ENCODE data around the gene ZDHHC17.
A peak's percentile ranks its signal among the peaks of the same experiment; 100 is the strongest.
"Not testable (repeated sequence)": the region's sequence is repeated elsewhere in the genome, so short reads cannot be mapped to it uniquely, and the experiment has no call there.

ZDHHC17 gene

GRCh38 chr12:76766161-76766560 is 2.2 kb downstream of the ZDHHC17 start:
- DNase-seq, result no peak

GRCh38 chr12:76768576-76768975 is 4.7 kb downstream of the ZDHHC17 start:
- DNase-seq, result peak; percentile 6

DNA sequence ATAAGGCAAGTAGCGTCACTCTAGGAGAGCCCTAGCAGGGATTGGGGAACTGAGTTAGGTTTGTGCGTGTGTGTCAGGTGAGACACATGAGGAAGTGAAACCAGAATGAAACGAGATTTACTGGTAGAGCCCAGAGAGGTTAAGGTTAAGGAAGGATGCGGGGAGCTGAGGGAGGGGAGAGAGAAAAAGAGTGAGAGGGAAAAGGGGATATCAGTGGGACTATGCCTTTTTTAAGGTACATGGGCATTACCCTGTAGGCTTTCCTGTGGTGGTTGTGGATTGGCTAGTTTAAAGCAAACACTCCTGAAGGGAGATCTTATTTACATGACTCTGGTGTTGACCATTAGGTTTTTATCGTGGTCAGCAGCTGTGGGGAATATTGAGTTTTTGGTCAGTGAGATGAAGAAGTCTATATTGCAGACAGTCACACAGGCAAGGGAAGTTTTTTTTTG is 13.9 kb downstream of the ZDHHC17 start:
- no peak for DNase-seq

- no peak for DNase-seq
These were observed 14.4 kb downstream of the ZDHHC17 start for GRCh38 chr12:76778364-76778763.

- not testable (repeated sequence) for DNase-seq
These were observed 15.4 kb downstream of the ZDHHC17 start for GRCh38 chr12:76779310-76779709.

DNA sequence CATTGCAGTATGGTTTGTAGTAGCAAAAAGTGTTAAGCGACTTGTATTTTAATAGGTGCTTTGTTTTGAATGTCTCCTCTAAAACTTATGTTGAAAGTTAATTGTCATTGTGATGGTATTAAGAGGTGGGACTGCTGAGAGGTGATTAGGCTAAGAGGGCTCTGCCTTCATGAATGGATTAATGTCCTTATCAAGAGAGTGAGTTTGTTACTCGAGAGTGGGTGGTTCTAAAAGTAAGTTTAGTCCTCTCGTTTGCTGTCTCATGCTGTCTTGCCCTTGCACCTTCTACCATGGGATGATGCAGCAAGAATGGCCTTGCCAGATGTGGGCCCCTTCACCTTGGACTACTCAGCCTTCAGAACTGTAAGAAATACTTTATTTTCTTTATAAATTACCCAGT is 17.4 kb downstream of the ZDHHC17 start:
- no peak for DNase-seq

- no peak for DNase-seq
These were observed 18.6 kb downstream of the ZDHHC17 start for GRCh38 chr12:76782526-76782925.

DNA sequence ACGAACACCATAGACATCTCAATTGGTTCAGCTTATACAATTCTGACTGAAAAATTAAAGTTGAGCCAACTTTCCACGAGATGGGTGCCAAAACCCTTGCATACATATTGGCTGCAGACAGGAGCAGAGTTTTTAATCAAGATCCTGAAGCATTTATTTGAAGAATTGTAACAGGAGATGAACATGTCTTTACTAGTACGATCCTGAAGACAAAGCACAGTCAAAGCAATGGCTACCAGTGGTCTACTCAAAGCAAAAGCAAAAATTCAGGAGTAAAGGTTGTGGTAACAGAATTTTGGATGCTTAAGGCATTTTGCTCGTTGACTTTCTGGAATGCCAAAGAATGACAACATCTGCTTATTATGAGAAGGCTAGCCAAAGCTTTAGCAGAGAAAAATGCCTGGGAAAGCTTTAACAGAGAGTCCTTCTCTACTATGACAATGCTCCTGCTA is 20.7 kb downstream of the ZDHHC17 start:
- DNase-seq, result no peak

DNA sequence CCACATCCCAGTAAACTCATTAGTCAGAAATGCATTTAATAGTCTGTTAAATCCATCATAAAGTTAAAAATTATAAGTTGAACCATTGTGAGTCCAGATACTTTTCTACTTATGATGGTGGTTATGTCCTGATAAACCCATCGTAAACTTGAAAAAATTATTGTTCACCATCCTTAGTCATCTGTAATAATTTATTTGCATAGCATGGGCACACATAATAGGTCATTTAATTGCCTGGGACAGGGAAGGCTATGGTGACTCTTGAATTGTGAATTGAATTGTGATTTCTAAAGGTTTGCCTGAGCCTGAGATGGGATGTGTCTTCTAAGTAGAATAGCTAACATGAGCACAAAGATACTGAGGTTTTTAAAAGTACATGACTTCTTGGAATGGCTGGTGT is 21.5 kb downstream of the ZDHHC17 start:
- DNase-seq, result no peak

DNA sequence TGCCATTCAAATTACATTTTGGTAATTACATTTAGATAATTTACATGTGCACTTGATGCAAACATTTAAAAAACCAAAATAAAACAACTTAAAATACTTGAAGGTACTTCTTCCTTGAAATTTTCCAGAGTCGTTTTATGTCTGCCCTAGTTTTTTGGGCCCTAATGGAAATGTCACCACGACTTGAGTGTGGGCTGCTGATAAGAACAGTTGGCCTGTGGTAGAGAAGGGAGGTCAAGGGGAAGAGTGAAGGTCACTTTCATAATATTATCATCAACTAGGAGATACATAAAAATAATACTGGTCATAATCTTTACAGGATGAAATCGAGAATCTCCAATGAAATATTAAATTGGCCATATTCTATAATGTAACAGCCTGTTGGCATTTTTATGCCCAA is 23.1 kb downstream of the ZDHHC17 start:
- DNase-seq, result no peak

DNA sequence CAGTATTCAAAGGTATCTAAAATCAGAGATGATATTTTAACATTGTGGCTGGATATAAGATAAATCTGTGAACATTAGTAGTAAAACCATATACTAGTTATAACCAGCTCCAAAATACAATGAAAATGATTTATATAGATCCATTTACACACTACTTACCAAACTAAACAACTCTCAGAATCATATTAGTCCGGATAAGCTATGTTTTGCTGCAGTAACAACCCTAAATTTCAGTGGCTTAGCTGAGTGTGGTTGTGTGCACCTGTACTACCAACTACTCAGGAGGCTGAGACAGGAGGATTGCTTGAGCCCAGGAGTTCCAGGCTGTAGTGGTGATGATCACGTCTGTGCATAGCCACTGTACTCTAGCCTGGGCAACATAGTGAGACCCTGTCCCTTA is 23.8 kb downstream of the ZDHHC17 start:
- no peak for DNase-seq

DNA sequence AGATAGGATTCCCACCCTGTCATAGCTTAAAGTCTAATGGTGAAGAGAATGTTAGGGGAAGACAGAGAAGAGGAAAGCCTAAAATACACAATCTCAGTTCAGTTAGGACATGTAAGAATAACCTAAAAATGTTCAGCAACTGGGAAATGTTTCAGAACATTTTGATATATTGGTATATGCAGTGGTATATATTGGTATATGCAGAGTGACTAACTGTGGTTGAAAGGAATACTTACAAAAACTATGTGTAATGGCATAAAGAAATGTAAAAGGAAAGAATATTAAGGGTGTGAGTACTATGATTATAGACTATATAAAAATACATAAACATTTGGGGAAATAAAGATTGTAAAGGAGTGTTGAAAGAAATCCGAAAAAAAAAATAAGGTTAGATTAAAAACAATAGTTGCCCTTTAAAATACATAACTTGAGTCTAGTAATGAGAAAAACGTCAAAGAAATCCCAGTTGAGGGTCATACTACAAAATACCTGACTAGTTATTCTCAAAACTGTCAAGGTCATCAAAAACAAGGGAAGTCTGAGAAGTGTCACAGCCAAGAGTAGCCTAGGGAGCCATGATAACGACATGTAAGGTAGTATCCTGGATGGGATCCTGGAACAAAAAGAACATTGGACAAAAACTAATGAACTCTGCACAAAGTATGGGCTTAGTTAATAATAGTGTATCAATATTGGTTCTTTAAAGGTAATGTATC is 25.6 kb downstream of the ZDHHC17 start:
- no peak for DNase-seq

DNA sequence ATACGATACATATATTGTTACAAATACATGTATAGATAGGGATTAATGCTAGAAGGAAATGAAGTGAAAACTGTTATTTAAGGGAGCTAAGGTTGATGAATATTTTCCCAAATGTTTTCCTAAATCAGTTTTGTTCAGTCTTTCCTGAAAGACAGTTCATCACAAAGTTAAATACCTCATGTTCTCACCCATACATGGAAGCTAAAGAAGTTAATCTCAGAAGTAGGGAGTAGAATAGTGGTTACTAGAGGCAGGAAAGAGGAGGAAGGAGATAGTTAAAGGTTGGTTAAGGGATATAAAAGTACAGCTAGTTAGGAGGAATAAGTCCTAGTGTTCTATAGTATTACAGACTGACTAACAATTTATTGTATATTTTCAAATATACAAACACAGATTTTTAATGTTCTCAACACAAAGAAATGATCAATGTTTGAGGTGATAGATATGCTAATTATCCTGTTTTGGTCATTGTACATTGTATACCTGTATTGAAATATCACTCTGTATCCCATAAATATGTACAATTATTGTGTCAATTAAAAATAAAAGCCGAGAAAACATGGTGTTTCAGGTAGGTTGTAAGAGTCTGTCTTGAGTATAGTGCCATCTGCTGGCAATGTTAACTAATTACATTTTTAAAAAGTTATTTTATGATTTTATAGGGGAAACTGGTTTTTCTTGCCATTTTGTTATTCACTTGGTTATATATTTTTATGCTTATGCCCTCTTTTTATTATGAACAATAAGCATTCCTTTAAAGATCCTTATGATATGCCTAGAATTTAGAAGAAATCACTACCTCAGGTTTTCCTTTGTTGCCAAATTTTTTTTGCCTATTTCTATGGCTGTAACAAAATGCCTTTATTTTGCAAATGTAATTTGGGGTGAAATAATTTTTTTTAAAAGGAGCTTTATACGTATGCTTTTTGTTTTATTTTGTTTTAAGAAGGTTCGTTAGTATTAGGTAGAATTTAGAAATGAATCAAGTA is 26.9 kb downstream of the ZDHHC17 start:
- no peak for DNase-seq

DNA sequence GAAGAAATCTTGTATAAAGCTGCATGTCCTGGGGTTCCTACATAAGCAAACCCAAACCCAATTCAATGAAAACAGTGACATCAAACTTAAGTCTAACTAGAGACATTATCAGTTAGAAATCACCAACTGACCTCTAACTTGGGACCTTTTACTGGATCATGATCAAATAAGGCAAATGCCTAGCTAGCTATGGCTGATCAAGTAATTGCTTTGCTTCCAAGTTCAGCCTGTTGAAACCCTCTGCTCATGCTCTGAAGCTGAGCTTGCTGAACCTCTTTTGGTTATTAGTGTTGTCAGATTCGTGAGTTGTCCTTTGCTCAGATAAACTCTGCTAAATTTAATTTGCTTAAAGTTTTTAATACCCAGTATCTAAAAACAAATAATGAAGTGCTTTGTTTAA is 28.9 kb downstream of the ZDHHC17 start:
- DNase-seq, result no peak

DNA sequence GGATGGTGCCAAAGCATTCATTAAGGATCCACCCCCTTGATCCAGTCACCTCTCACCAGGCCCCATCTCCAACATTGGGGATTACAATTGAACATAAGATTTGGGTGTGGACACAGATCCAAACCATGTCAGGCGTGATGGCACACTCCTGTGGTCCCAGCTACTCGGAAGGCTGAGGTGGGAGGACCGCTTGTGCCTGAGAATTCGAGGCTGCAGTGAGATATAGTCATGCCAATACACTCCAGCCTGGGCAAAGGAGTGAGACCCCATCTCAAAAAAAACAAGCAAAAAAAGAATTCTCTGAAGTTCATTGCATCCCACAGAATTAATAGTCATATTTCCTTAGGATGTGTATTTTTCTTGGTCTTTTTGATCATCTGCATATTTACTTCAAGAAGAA is 34.9 kb downstream of the ZDHHC17 start:
- DNase-seq, result no peak

DNA sequence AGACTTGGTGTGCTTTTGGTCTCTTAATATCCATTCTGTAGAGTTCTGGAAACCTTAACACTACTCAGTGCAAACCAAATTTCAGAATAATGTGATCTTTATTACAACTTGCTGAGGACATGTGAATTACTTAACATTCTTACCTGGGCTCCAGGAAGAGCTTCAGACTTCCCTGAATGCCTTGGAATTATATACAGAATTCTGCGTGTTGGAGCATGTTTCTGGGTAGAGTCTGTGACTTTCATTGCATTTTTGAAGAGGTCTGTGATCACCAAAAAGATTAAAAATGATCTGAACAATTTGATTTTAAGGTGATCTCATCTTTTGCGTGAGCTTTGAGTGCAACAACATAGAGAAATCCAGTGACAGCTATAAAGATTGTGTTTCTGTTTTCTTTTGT is 35.4 kb downstream of the ZDHHC17 start:
- no peak for DNase-seq

DNA sequence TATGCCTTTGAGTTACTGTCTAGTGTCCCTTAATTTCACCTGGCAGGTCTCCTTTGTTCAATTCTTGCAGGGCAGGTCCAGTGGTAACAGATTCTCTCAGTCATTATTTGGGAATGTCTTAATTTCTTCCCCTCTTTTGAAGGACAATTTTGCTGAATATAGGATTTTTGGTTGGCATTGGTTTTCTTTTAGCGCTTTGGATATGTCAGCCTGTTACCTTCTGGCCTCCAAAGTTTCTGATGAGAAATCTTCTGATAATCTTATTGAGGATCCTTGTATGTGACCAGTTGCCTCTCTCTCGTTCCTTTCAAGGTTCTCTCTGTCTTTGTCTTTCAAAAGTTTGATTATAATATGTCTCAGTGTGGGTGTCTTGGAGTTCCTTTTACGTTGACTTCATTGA is 38.1 kb downstream of the ZDHHC17 start:
- no peak for DNase-seq

DNA sequence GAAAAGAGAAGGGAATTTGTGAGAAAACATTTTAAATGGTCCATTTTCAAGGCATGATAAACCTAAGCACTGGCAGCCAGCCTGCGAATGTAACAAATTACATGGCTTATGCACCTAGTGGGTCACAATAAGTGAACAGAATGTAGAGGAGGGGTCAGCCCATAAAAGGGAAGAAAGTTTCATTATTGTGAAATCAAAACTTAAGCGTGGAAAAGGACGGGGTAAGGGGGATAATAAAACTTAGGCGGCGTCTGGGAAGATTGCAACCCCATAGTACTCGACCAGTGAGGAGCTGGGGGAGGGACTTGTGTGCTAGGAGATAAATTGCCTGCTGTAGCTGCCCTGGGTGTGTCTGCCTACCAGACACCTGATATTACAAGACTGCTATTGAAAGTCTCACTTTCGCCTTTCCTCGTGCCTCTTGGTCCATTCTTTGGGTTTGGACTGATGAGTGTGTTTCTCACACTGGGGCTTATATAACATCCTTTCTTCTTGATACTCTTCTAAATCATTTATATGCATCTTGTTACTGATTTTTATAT is 40.6 kb downstream of the ZDHHC17 start:
- DNase-seq, result no peak

DNA sequence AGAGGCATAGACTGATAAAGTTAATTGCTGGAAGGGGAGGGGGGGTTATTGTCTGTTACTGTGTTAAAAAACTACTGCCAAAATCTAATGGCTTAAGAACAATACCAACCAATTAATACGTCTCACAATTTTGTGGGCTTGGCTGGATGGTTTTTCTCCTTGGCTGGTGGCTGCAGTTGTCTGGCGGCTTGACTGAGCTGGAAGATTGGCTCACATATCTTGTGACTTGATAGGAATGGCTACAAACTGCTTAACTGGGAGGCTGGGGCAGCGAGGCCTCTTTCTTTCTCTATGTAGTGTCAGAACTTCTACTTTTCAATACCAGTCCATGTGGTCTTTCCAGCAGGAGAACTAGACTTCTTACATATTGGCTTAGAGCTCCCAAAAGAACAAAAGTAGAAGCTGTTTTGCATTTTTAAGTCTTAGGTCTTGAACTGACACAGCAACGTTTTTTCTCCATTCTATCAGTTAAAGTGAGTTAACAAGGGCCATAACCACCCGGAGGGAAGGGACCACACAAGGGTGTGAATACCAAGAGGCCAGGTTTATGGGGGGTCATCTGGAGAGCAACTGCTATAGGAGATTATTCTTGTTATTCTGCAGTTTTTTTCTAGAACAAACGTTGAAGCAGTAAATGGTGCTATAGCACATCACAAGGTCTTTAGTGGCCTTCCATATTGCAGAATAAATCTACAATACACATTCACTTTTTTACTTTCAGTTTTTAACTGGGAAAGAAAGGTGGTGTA is 46.9 kb downstream of the ZDHHC17 start:
- DNase-seq, result no peak

DNA sequence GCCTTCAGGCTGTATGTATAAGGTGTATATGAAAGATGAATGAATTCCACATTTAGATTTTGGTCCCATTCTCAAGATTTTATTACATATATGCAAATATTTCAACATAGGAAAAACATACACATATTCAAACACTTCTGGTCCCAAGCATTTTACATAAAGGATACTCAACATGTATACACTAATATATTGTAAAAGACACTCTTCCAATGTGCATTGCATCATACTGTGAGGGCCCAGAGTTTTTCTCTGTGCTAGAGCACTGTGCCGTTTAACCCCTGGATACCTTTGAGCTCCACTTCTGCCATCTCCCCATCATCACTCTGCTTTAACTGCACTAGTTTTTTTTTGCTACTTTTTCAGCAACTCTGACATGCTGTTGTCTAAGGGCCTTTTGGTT is 48.1 kb downstream of the ZDHHC17 start:
- no peak for DNase-seq

DNA sequence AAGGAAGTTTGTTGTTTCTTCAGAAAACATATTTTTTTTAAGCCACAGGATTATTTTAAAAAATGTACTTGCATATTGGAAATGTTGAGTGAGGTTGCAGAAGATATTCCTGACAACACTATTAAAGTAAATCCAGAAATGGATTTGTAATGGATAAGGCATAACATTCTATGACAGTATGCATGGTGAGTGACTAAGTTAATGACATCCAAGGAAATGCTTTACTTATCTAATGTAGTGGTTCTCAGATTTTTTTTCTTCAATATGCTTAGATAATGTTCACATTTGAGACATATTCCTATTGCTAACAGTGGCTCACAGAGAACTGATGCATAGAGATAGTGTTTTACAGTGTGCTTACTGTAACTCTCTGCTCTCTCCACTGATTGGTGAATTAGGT is 49.4 kb downstream of the ZDHHC17 start:
- DNase-seq, result no peak

DNA sequence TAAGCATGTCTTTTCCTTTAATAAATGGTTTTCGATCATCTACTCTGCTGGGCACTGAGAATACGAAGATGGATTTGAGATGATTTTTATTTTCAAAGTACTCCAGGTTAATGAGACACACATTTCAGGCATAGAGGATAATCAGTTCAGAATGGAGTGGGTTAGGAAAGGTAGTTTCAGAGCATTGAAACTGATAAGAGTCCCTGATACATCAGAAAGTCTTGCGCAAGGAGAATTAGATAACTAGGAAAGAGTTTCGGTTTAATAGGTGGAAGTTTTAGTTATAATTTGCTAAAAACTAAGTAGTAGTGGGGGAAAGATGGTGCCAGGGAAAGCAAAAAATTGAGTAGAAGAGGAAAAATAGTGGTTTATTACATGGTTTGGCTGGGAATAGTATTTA is 50.1 kb downstream of the ZDHHC17 start:
- DNase-seq, result no peak

- DNase-seq, result no peak
These were observed 57.1 kb downstream of the ZDHHC17 start for GRCh38 chr12:76820888-76821482.
